Suprapubic skin (tissue), 4 donors: ENCODE measurements around the gene MOB3B.

Experiments used
- CTCF ChIP-seq, 2 donors: fragments of 200-600 bp in 1 of 2; fragments of 450-650 bp in 1 of 2; sonication (generic) in 1 of 2; IDR thresholded peaks; one replicate each; pipeline ENCODE4 v1.5.1; 2016 to 2019; ENCODE audit warnings: antibody characterized with exemption in 2 of 2, mild to moderate bottlenecking in 1 of 2, moderate library complexity in 1 of 2
- EP300 ChIP-seq: sonication (generic); formaldehyde crosslinking; IDR thresholded peaks from one replicate; pipeline ENCODE4 v1.6.1; 2017; ENCODE audit warnings: antibody characterized with exemption
- POLR2A ChIP-seq, 2 donors: fragments of 450-650 bp; IDR thresholded peaks; one replicate each; pipeline ENCODE4 v1.6.1; 2017; ENCODE audit warnings: antibody characterized with exemption in 2 of 2, mild to moderate bottlenecking in 2 of 2, moderate library complexity in 2 of 2
- POLR2AphosphoS5 ChIP-seq, 3 donors: sonication (generic); formaldehyde crosslinking; IDR thresholded peaks; one replicate each; pipeline ENCODE4 v1.6.1; 2017; ENCODE audit warnings: antibody characterized with exemption in 3 of 3

- TF ChIP-seq CTCF (IDR thresholded peaks at IDR 0.05) = no peak
- no peak for TF ChIP-seq POLR2A (IDR thresholded peaks at IDR 0.05)
- no peak for TF ChIP-seq EP300
- TF ChIP-seq POLR2AphosphoS5 (IDR thresholded peaks at IDR 0.05) = no peak
These were observed 146.6 kb downstream of the MOB3B start for GRCh38 chr9:27382975-27383374.
